NCI-H2107 treated with DMSO at 0.1 percent for 48 hours (cell line): ENCODE data around the gene EXOG.

Experiments used
- DNase-seq: peaks from one replicate; lab custom pipeline; 2025; ENCODE audit not compliant: unreplicated experiment; lab: John Stamatoyannopoulos, UW

EXOG gene

GRCh38 chr3:38473229-38473628 lies 22.9 kb upstream of the EXOG start:
- DNase-seq, result no peak

GRCh38 chr3:38474928-38475605 lies 21.1 kb upstream of the EXOG start:
- DNase-seq, result no peak

- no peak for DNase-seq
Observed at GRCh38 chr3:38475716-38476115, 20.4 kb upstream of the EXOG start.

- no peak for DNase-seq
Observed at GRCh38 chr3:38476157-38476756, 19.9 kb upstream of the EXOG start.

DNA sequence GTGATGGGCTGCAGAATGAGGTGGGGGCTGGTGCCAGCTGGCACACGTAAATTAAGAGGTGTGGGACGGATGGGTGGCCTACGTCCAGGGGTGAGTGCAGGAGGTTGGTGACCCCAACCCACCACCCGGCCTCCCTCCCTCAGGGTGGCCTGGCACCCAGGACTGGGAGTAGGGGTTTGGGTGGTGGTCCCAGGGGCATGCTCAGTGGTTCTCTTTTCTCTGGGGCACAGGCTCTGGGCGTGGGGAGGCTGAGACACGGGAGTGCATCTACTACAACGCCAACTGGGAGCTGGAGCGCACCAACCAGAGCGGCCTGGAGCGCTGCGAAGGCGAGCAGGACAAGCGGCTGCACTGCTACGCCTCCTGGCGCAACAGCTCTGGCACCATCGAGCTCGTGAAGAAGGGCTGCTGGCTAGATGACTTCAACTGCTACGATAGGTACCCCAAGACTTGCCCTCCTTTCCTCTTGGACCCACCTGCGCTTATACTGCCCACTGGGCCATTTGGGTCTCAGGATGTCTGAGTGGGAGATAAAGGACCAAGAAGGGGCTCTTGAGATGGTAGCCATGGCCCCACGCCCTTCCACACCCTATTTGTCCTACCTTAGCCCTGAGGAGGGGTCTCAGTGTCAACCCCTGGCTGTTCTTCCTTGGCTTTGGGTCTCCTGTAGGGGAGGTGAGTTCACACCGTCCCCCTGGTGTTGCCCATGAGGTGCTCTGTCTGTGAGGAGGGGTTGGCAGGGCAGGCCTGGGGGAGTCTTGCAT lies 18.9 kb upstream of the EXOG start:
- no peak for DNase-seq

- no peak for DNase-seq
Observed at GRCh38 chr3:38477839-38478450, 18.2 kb upstream of the EXOG start.

- DNase-seq, result no peak
Observed at GRCh38 chr3:38478901-38479300, 17.2 kb upstream of the EXOG start.

GRCh38 chr3:38479431-38480092 lies 16.6 kb upstream of the EXOG start:
- no peak for DNase-seq

DNA sequence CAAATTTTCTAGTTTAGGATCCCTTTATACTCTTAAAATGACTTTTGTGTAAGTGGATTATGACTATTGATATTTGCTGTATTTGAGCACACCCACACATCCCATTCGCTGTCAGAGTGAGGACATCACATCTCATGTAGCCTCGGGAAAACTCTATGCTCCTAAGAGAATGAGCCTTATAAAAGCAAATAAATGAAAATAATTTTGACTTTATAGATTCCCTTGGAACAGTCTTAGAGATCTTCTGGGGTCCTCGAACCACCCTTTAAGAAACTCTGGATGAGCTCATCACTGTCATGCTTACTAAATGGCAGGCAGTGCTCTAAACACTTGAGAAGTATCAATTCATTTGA lies 16.1 kb upstream of the EXOG start:
- no peak for DNase-seq

GRCh38 chr3:38480930-38481329 lies 15.2 kb upstream of the EXOG start:
- DNase-seq, result no peak

DNA sequence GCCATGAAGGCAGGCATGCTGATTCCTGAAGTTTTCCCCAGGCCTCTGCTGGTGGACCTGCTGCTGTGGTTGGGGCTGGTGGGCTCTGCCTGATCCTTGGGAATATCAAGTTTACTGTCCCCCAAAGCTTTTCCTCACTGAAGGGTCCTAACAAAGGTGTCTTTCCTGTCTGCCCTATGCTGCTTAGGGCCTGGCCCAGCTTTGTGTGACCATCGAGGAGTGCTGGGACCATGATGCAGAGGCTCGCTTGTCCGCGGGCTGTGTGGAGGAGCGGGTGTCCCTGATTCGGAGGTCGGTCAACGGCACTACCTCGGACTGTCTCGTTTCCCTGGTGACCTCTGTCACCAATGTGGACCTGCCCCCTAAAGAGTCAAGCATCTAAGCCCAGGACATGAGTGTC lies 13.2 kb upstream of the EXOG start:
- DNase-seq, result no peak

DNA sequence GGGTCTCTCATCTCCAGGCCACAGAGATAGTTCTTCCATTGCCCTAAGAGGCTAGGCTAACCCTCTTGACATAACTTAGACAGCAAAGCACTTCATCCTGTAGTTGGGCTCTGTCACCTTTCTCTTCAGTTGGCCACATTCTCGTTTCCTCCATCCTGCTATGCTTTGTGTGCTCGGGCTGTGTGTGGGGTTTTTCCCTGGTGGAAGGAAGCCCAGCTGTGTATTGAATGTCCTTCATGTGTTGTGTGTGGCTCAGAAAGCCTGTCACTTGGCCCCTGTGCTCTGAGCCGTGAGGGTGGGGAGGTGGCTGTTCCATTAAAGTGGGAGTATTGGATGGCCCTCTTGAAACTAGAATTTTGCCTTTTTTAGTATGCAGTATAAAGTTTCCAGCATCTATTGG lies 8.8 kb upstream of the EXOG start:
- no peak for DNase-seq

DNA sequence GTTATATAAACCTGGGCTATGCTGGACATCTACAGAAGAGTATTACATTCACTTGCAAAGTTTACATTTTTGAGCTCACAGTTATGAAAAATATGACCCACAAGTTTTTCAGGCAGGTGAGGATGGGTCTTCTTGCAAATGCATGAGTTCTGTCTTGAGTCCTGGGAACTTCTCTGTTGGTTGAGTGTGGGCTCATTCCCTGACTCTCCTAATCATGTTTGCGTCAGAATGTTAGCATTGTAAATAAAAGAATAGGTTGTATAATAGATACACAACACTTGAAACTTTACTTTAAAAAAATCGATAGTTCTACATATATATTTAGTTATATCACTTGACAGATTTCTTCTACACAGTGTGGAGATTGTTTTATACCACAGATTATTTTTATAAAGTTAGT lies 7.2 kb upstream of the EXOG start:
- no peak for DNase-seq

DNA sequence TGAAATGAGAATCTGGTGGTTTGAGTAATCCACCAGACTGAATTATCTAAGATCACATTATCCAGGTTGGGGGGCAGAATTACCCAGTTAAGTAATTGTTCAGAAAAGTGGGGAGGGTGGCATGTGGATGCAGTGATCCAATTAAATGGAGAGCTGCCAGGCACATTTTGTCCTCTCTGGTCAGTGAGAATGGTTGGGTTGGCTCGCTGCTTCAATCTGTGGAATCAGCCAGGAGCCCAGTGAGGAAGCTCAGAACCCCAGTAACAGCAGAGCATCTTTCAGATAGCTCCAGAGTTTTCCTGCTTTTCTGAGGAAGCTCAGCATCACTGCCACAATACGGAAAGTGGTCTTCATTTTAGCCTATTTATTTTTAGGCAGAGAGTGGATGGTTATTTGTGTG lies 6.4 kb upstream of the EXOG start:
- DNase-seq, result no peak

GRCh38 chr3:38490281-38491030 lies 5.7 kb upstream of the EXOG start:
- DNase-seq, result no peak

DNA sequence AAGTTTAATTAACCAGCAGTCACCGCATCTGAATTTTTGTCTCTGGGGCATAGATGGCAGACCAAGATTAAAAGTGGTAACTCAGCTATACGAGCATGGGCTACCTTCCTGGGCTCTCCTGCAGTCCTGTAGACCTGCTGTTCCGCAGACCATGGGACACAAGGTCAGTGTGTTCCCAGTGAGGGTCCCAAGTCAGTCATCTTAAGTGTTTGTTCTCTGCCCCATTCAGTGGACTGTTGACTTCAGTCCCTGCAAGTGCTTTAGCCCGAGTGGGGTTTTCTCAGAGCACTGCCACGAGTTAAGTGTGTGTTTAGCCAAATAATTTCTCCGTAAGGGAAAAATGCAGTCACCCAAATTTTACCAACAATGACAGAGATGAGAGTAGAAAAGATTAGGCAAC lies 4.9 kb upstream of the EXOG start:
- DNase-seq, result no peak

- DNase-seq, result no peak
Observed at GRCh38 chr3:38493031-38493430, 3.1 kb upstream of the EXOG start.

DNA sequence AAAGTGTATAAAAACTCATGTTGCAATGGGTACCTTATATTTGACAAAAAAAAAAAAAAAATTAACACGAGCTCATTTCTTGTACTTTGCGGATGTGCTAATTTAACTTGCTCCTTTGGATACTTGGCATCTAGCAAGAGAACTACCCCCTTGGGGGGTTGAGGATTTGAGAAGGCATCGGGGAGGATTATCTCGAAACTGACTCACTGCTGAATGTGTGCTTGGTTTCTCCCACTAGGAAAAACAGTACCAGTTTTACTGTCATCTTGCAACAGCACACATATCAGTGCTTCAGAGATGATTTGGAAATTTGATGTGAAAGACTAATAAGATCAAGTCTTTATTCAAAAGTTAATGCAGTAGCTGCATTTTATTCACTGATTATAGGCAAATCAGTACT lies 891 bp downstream of the EXOG start:
- DNase-seq, result no peak

GRCh38 chr3:38500688-38501417 lies 4.7 kb downstream of the EXOG start:
- no peak for DNase-seq

GRCh38 chr3:38507120-38507519 lies 11.0 kb downstream of the EXOG start:
- DNase-seq, result no peak
